ENCODE results near the gene GORAB.

DNA sequence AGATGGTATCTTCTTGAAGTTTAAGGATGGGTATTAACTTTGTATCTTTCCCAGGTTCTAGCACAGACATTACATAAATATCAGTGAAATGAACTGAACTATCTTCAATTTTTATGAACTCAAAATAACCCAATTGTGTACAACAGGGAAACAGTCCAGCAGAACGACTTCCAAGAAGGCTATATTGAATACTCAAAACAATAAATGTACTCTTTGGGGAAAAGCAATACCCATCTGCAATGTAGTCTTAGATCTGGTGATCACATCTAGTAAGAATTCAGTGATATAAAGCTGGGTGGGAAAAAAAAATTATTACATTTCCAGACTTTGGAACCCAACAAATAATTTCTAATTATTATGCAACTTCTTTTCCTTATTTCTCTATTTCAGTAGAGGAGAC is 33.1 kb upstream of the GORAB start:
- TF ChIP-seq, protein P1, sequence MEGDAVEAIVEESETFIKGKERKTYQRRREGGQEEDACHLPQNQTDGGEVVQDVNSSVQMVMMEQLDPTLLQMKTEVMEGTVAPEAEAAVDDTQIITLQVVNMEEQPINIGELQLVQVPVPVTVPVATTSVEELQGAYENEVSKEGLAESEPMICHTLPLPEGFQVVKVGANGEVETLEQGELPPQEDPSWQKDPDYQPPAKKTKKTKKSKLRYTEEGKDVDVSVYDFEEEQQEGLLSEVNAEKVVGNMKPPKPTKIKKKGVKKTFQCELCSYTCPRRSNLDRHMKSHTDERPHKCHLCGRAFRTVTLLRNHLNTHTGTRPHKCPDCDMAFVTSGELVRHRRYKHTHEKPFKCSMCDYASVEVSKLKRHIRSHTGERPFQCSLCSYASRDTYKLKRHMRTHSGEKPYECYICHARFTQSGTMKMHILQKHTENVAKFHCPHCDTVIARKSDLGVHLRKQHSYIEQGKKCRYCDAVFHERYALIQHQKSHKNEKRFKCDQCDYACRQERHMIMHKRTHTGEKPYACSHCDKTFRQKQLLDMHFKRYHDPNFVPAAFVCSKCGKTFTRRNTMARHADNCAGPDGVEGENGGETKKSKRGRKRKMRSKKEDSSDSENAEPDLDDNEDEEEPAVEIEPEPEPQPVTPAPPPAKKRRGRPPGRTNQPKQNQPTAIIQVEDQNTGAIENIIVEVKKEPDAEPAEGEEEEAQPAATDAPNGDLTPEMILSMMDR (IDR thresholded peaks at IDR 0.05; ENCODE audit: poor library complexity, severe bottlenecking): no peak
- TF ChIP-seq MXI1 (conservative IDR thresholded peaks at IDR 0.05; ENCODE audit: poor library complexity, severe bottlenecking) (no peak), POLR2AphosphoS5 (IDR thresholded peaks at IDR 0.05) (no peak), RAD21 (conservative IDR thresholded peaks at IDR 0.05) (no peak), EP300 (conservative IDR thresholded peaks at IDR 0.05; ENCODE audit: poor library complexity, severe bottlenecking) (no peak)
- TF ChIP-seq, protein P2, sequence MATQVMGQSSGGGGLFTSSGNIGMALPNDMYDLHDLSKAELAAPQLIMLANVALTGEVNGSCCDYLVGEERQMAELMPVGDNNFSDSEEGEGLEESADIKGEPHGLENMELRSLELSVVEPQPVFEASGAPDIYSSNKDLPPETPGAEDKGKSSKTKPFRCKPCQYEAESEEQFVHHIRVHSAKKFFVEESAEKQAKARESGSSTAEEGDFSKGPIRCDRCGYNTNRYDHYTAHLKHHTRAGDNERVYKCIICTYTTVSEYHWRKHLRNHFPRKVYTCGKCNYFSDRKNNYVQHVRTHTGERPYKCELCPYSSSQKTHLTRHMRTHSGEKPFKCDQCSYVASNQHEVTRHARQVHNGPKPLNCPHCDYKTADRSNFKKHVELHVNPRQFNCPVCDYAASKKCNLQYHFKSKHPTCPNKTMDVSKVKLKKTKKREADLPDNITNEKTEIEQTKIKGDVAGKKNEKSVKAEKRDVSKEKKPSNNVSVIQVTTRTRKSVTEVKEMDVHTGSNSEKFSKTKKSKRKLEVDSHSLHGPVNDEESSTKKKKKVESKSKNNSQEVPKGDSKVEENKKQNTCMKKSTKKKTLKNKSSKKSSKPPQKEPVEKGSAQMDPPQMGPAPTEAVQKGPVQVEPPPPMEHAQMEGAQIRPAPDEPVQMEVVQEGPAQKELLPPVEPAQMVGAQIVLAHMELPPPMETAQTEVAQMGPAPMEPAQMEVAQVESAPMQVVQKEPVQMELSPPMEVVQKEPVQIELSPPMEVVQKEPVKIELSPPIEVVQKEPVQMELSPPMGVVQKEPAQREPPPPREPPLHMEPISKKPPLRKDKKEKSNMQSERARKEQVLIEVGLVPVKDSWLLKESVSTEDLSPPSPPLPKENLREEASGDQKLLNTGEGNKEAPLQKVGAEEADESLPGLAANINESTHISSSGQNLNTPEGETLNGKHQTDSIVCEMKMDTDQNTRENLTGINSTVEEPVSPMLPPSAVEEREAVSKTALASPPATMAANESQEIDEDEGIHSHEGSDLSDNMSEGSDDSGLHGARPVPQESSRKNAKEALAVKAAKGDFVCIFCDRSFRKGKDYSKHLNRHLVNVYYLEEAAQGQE (IDR thresholded peaks at IDR 0.05; ENCODE audit: borderline replicate concordance): no peak
